H1 (cell line): ENCODE results near the gene OR51B5. TPM values are rescaled to one million over a fixed set of nuclear protein-coding genes. Genes with fewer than 3 reads are reported as not detected.

ENCODE experiments used
- CTCF ChIA-PET: fragments of 300-600 bp; sonication (Branson Sonifier 250); formaldehyde crosslinking; loops from one replicate; lab custom pipeline; 2021; ENCODE audit not compliant: partially characterized antibody; lab: Charles Lee
- POLR2A ChIA-PET: fragments of 300-600 bp; sonication (Branson Sonifier 250); formaldehyde crosslinking; loops from one replicate; lab custom pipeline; 2021; ENCODE audit warnings: inconsistent platforms; ENCODE audit not compliant: partially characterized antibody; lab: Charles Lee
- DNase-seq, 2 experiments: peaks; one replicate each; pipeline versions ENCODE4 v3.0.0 to v3.0.0-alpha.2; 2010 to 2022; ENCODE audit warnings: low spot score in 2 of 2, low read depth in 1 of 2, mixed read lengths in 1 of 2
- FAIRE-seq: peaks from 2 replicates; lab custom pipeline; 2011; peaks lifted over from hg19 to GRCh38; lab: Jason Lieb, UNC
- H2AFZ ChIP-seq: 2 replicates; pipeline ENCODE4 v1.8.1; 2012; ENCODE audit warnings: low read length, inconsistent platforms
- H2AK5ac ChIP-seq: 2 replicates; pipeline ENCODE4 v1.6.1; 2013; ENCODE audit warnings: low read depth, low read length
- H2BK120ac ChIP-seq: replicated peaks from 2 replicates; pipeline ENCODE3; 2013; ENCODE audit warnings: low read depth, low read length, inconsistent platforms
- H2BK12ac ChIP-seq: 2 replicates; pipeline ENCODE4 v1.6.1; 2013; ENCODE audit warnings: low read depth, low read length
- H2BK15ac ChIP-seq: 2 replicates; pipeline ENCODE4 v1.6.1; 2013; ENCODE audit warnings: low read length
- H2BK20ac ChIP-seq: 2 replicates; pipeline ENCODE4 v1.6.1; 2013; ENCODE audit warnings: low read length
- H2BK5ac ChIP-seq: 2 replicates; pipeline ENCODE4 v1.6.1; 2013; ENCODE audit warnings: low read depth, low read length
- H3K14ac ChIP-seq: 2 replicates; pipeline ENCODE4 v1.6.1; 2013; ENCODE audit warnings: inconsistent platforms; ENCODE audit not compliant: insufficient read length
- H3K18ac ChIP-seq: 2 replicates; pipeline ENCODE4 v1.6.1; 2013; ENCODE audit warnings: low read length; ENCODE audit errors: extremely low read depth
- H3K23ac ChIP-seq: 2 replicates; pipeline ENCODE4 v1.6.1; 2013; ENCODE audit warnings: inconsistent platforms; ENCODE audit not compliant: insufficient read length
- H3K23me2 ChIP-seq: 2 replicates; pipeline ENCODE4 v1.6.1; 2013; ENCODE audit warnings: low read depth, low read length
- H3K27ac ChIP-seq: 2 replicates; pipeline ENCODE4 v1.6.1; 2011; ENCODE audit warnings: low read depth, low read length, inconsistent platforms
- H3K27me3 ChIP-seq, 4 experiments: replicated peaks in 1 of 4; 1 replicate in 1 of 4; 2 replicates in 3 of 4; pipeline versions ENCODE4 v1.6.1 to v1.8.1; 2011 to 2013; ENCODE audit warnings: low read length in 3 of 4, mild to moderate bottlenecking in 3 of 4, inconsistent platforms in 2 of 4, mixed read lengths in 2 of 4, moderate library complexity in 1 of 4; ENCODE audit not compliant: control insufficient read depth in 3 of 4, insufficient read depth in 3 of 4; ENCODE audit errors: extremely low read depth in 1 of 4
- H3K36me3 ChIP-seq, 4 experiments: 2 replicates each; pipeline versions ENCODE4 v1.6.1 to v1.8.1; 2011 to 2013; ENCODE audit warnings: mild to moderate bottlenecking in 4 of 4, low read length in 3 of 4, moderate library complexity in 2 of 4, control low read depth in 1 of 4, inconsistent platforms in 1 of 4; ENCODE audit not compliant: insufficient read depth in 4 of 4, control insufficient read depth in 2 of 4
- H3K4ac ChIP-seq: replicated peaks from 2 replicates; pipeline ENCODE3; 2013; ENCODE audit warnings: low read length, low read depth, mixed read lengths, inconsistent platforms; ENCODE audit not compliant: insufficient read length
- H3K4me1 ChIP-seq, 4 experiments: replicated peaks in 1 of 4; 1 replicate in 1 of 4; 2 replicates in 3 of 4; pipeline versions ENCODE4 v1.6.1 to v1.8.1; 2011 to 2013; ENCODE audit warnings: low read length in 3 of 4, inconsistent platforms in 2 of 4, mixed read lengths in 1 of 4; ENCODE audit not compliant: insufficient read depth in 4 of 4, control insufficient read depth in 3 of 4
- H3K4me2 ChIP-seq, 2 experiments: 2 replicates each; pipeline versions ENCODE4 v1.6.1 to v1.8.1; 2011 to 2013; ENCODE audit warnings: low read depth in 2 of 2, low read length in 2 of 2, control low read depth in 1 of 2, inconsistent platforms in 1 of 2, mild to moderate bottlenecking in 1 of 2; ENCODE audit not compliant: insufficient read depth in 1 of 2
- H3K4me3 ChIP-seq, 4 experiments: fragments of 200-600, 300-600 bp in 1 of 4; sonication (generic), shearing (Covaris generic), sonication (Bioruptor Twin) in 1 of 4; 2 replicates each; pipeline versions ENCODE4 v1.5.1 to v1.8.1; 2011 to 2016; ENCODE audit warnings: low read length in 4 of 4, low read depth in 3 of 4, control low read depth in 2 of 4, inconsistent platforms in 2 of 4, mild to moderate bottlenecking in 2 of 4, mixed read lengths in 1 of 4, moderate library complexity in 1 of 4; ENCODE audit not compliant: insufficient read depth in 2 of 4; ENCODE audit errors: extremely low read depth in 1 of 4
- H3K56ac ChIP-seq: replicated peaks from 2 replicates; pipeline ENCODE3; 2013; ENCODE audit warnings: low read depth, mild to moderate bottlenecking, mixed read lengths, low read length, inconsistent platforms; ENCODE audit not compliant: insufficient read length
- H3K79me1 ChIP-seq: 2 replicates; pipeline ENCODE4 v1.6.1; 2013; ENCODE audit warnings: low read depth, low read length, control low read depth
- H3K79me2 ChIP-seq, 2 experiments: 2 replicates each; pipeline versions ENCODE4 v1.6.1 to v1.8.1; 2012 to 2013; ENCODE audit warnings: low read length in 2 of 2, mild to moderate bottlenecking in 2 of 2, inconsistent platforms in 1 of 2; ENCODE audit not compliant: insufficient read depth in 2 of 2, control insufficient read depth in 1 of 2
- H3K9ac ChIP-seq, 4 experiments: replicated peaks in 1 of 4; 1 replicate in 1 of 4; 2 replicates in 3 of 4; pipeline versions ENCODE4 v1.6.1 to v1.8.1; 2011 to 2013; ENCODE audit warnings: low read depth in 3 of 4, low read length in 3 of 4, control low read depth in 2 of 4, mild to moderate bottlenecking in 2 of 4, moderate library complexity in 2 of 4, inconsistent platforms in 1 of 4; ENCODE audit errors: extremely low read depth in 1 of 4
- H3K9me3 ChIP-seq, 2 experiments: 2 replicates each; pipeline versions ENCODE4 v1.6.1 to v1.8.1; 2012 to 2013; ENCODE audit warnings: mild to moderate bottlenecking in 2 of 2, moderate library complexity in 2 of 2, control low read depth in 1 of 2, inconsistent platforms in 1 of 2, low read depth in 1 of 2, low read length in 1 of 2, mixed read lengths in 1 of 2; ENCODE audit not compliant: insufficient read depth in 2 of 2
- H4K20me1 ChIP-seq, 2 experiments: replicated peaks in 1 of 2; 2 replicates each; pipeline versions ENCODE3 to v1.8.1; 2011 to 2013; ENCODE audit warnings: inconsistent platforms in 2 of 2, low read length in 2 of 2, mild to moderate bottlenecking in 1 of 2; ENCODE audit not compliant: insufficient read depth in 2 of 2, control insufficient read depth in 1 of 2
- H4K5ac ChIP-seq: 2 replicates; pipeline ENCODE4 v1.6.1; 2013; ENCODE audit warnings: low read length, low read depth, mixed read lengths, inconsistent platforms; ENCODE audit not compliant: insufficient read length
- H4K8ac ChIP-seq: 2 replicates; pipeline ENCODE4 v1.8.0; 2013; ENCODE audit warnings: mild to moderate bottlenecking, moderate library complexity, low read length, inconsistent platforms; ENCODE audit not compliant: insufficient read depth; ENCODE audit errors: extremely low read depth
- H4K91ac ChIP-seq: replicated peaks from 2 replicates; pipeline ENCODE3; 2013; ENCODE audit warnings: low read length, mixed read lengths, inconsistent platforms; ENCODE audit not compliant: insufficient read length
- ATF2 ChIP-seq: IDR thresholded peaks from 2 replicates; pipeline ENCODE4 v1.6.1; 2012; ENCODE audit warnings: low read length, inconsistent platforms
- BCL11A ChIP-seq, 2 experiments: IDR thresholded peaks; one replicate each; pipeline ENCODE4 v1.6.1; 2011; ENCODE audit warnings: low read depth in 2 of 2, low read length in 2 of 2, mild to moderate bottlenecking in 2 of 2
- CHD2 ChIP-seq: IDR thresholded peaks from 2 replicates; pipeline ENCODE4 v1.6.1; 2012; ENCODE audit warnings: low read length, improper control_type of control experiment
- CREB1 ChIP-seq: IDR thresholded peaks from 2 replicates; pipeline ENCODE4 v1.6.1; 2012; ENCODE audit warnings: inconsistent platforms
- EP300 ChIP-seq, 2 experiments: IDR thresholded peaks; 1 replicate in 1 of 2; 2 replicates in 1 of 2; pipeline ENCODE4 v1.6.1; 2011 to 2012; ENCODE audit warnings: low read depth in 2 of 2, low read length in 2 of 2, mild to moderate bottlenecking in 2 of 2, borderline replicate concordance in 1 of 2, inconsistent platforms in 1 of 2, moderate library complexity in 1 of 2
- FOSL1 ChIP-seq: IDR thresholded peaks from 2 replicates; pipeline ENCODE4 v1.6.1; 2011; ENCODE audit warnings: mild to moderate bottlenecking, low read depth, low read length, moderate library complexity; ENCODE audit not compliant: insufficient read depth
- GABPA ChIP-seq: IDR thresholded peaks from 2 replicates; pipeline ENCODE4 v1.6.1; 2011; ENCODE audit warnings: mild to moderate bottlenecking, low read length, moderate library complexity, borderline replicate concordance; ENCODE audit not compliant: insufficient read depth
- HDAC6 ChIP-seq: IDR thresholded peaks from one replicate; pipeline ENCODE4 v1.7.1; 2012; ENCODE audit warnings: low read depth, mild to moderate bottlenecking, inconsistent platforms, low read length, moderate library complexity
- KDM4A ChIP-seq: IDR thresholded peaks from one replicate; pipeline ENCODE4 v1.7.1; 2012; ENCODE audit warnings: low read depth, mild to moderate bottlenecking, moderate library complexity, low read length, inconsistent platforms; ENCODE audit not compliant: severe bottlenecking
- PHF8 ChIP-seq: fragments of 200-600 bp; sonication (generic); conservative IDR thresholded peaks from 2 replicates; pipeline ENCODE4 v1.7.1; 2012; ENCODE audit warnings: low read depth, mild to moderate bottlenecking, inconsistent platforms, low read length, moderate library complexity
- SIRT6 ChIP-seq: IDR thresholded peaks from one replicate; pipeline ENCODE4 v1.7.1; 2012; ENCODE audit warnings: low read length, inconsistent platforms
- TAF1 ChIP-seq: IDR thresholded peaks from 2 replicates; pipeline ENCODE4 v1.6.1; 2011; ENCODE audit warnings: mild to moderate bottlenecking, low read depth, low read length
- WGBS, 2 experiments: shearing (Covaris generic) in 1 of 2; methylation state at CpG; one replicate each; pipeline versions ENCODE4 v1.1.6 to v1.1.7; 2013 to 2015; ENCODE audit warnings: low lambda C conversion rate in 2 of 2, mixed read lengths in 2 of 2, inconsistent platforms in 1 of 2, low coverage in 1 of 2, missing lambda C conversion rate in 1 of 2; ENCODE audit not compliant: insufficient replicate concordance in 2 of 2, insufficient coverage in 1 of 2, insufficient read length in 1 of 2; ENCODE audit errors: extremely low coverage in 1 of 2, missing lambda C conversion rate in 1 of 2; 5-methylcytosine and 5-hydroxymethylcytosine counted together
- polyA plus RNA-seq, 7 experiments: library from polyadenylated mRNA; depleted of rRNA in 3 of 7; stranded (reverse) in 5 of 7; unstranded in 2 of 7; fragments of >200 nt in 5 of 7; fragments of 200-250 nt in 2 of 7; gene quantifications; 1 replicate in 5 of 7; 2 replicates in 1 of 7; 4 replicates in 1 of 7; pipeline versions ENCODE4 v1.2.1 to v1.2.3, GENCODE V29; 2011 to 2013; ENCODE audit warnings: missing spikeins in 2 of 7, mixed read lengths in 2 of 7
- total RNA-seq: library from RNA; stranded (reverse); fragmentation: NEBNext Ultra II Directional; extraction: Animal tissue kit (Norgen Biotek cat#: 25700); gene quantifications from 2 replicates; pipeline ENCODE4 v1.2.1, GENCODE V29; 2021

Gene OR51B5
- total and polyA plus RNA-seq, 2 of the 8 experiments (the other 6 are each of a cell fraction or from before 2014, with no cell fraction given): not detected

- Histone ChIP-seq H3K36me3 (no peaks in the 10 kb centered on the region), H3K23me2 (no peaks in the 10 kb centered on the region), H3K14ac (no peak overlapping the region), H3K27me3 (no peaks in the 10 kb centered on the region), H3K4me3 (no peak overlapping the region), H3K18ac (no peak overlapping the region), H3K9ac (no peak overlapping the region), H3K79me1 (no peaks in the 10 kb centered on the region), H4K5ac (no peak overlapping the region), H2BK15ac (no peak overlapping the region), H3K27ac (no peak overlapping the region), H3K79me2 (no peaks in the 10 kb centered on the region), H2BK5ac (no peak overlapping the region), H2AFZ (no peak overlapping the region), H3K23ac (no peak overlapping the region), H2BK12ac (no peak overlapping the region), H4K91ac (no peak overlapping the region), H4K8ac (no peak overlapping the region), H3K9me3 (no peaks in the 10 kb centered on the region), H3K4ac (no peak overlapping the region), H3K56ac (no peak overlapping the region), H3K4me1 (no peaks in the 10 kb centered on the region), H3K4me2 (no peak overlapping the region), H4K20me1 (no peaks in the 10 kb centered on the region), H2BK20ac (no peak overlapping the region), H2AK5ac (no peak overlapping the region), H2BK120ac (no peak overlapping the region)
- FAIRE-seq: no peak
- WGBS, 2 experiments: 77% methylated on average over 3 of the region's 3 CpGs; no CpG with 5 or more reads in 1 of the 2 experiments
- POLR2A ChIA-PET: no interaction called here
- CTCF ChIA-PET: interaction anchor here (3.3 kb wide), 1 partner anchor 10 kb away, joined by 12 read pairs; no protein-coding TSS in a partner anchor
- DNase-seq: no peak
- TF ChIP-seq BCL11A (IDR thresholded peaks at IDR 0.05; ENCODE audit: low read depth in 2 of 2, low read length in 2 of 2) (no peak), KDM4A (no peak), GABPA (no peak), EP300 (IDR thresholded peaks at IDR 0.05; ENCODE audit: borderline replicate concordance in 1 of 2, low read depth in 2 of 2, low read length in 2 of 2) (no peak), ATF2 (no peak), PHF8 (no peak), SIRT6 (no peak), CREB1 (no peak), TAF1 (no peak), FOSL1 (no peak), HDAC6 (no peak), CHD2 (no peak)
These were observed 43.1 kb downstream of the OR51B5 start for GRCh38 chr11:5300251-5300650.
